GM23248 (cell line): ENCODE results near the gene MYMK. TPM values are rescaled to one million over a fixed set of nuclear protein-coding genes. Genes with fewer than 3 reads are reported as not detected.

Experiments used
- DNase-seq: peaks from one replicate; pipeline ENCODE4 v3.0.0-alpha.2; 2015
- H2AFZ ChIP-seq: fragments of 200-600 bp; sonication (generic); 2 replicates; pipeline ENCODE4 v1.6.1; 2016; ENCODE audit warnings: antibody characterized with exemption
- H3F3A ChIP-seq: fragments of 200-600 bp; sonication (generic); 2 replicates; pipeline ENCODE4 v1.6.1; 2016; ENCODE audit warnings: mild to moderate bottlenecking, antibody characterized with exemption, mixed run types; ENCODE audit not compliant: insufficient read depth
- H3K27ac ChIP-seq: fragments of 200-600 bp; sonication (generic); 2 replicates; pipeline ENCODE4 v1.5.1; 2016; ENCODE audit warnings: mild to moderate bottlenecking
- H3K27me3 ChIP-seq: fragments of 200-600 bp; sonication (generic); replicated peaks from 2 replicates; pipeline ENCODE4 v1.6.1; 2016; ENCODE audit warnings: mild to moderate bottlenecking; ENCODE audit not compliant: insufficient read depth
- H3K36me3 ChIP-seq: fragments of 200-600 bp; sonication (generic); 2 replicates; pipeline ENCODE4 v1.6.1; 2016; ENCODE audit warnings: low read depth, mild to moderate bottlenecking
- H3K4me1 ChIP-seq: fragments of 200-600 bp; sonication (generic); 2 replicates; pipeline ENCODE4 v1.6.1; 2016; ENCODE audit warnings: mild to moderate bottlenecking; ENCODE audit not compliant: insufficient read depth
- H3K4me2 ChIP-seq: fragments of 200-600 bp; sonication (generic); one replicate; pipeline ENCODE4 v1.6.1; 2016; ENCODE audit warnings: mild to moderate bottlenecking; ENCODE audit not compliant: unreplicated experiment
- H3K4me3 ChIP-seq: fragments of 200-600 bp; sonication (generic); 2 replicates; pipeline ENCODE4 v1.5.1; 2016; ENCODE audit warnings: mild to moderate bottlenecking
- H3K79me2 ChIP-seq: fragments of 200-600 bp; sonication (generic); 2 replicates; pipeline ENCODE4 v1.6.1; 2016; ENCODE audit warnings: mild to moderate bottlenecking; ENCODE audit not compliant: insufficient read depth
- H3K9ac ChIP-seq: fragments of 200-600 bp; sonication (generic); 2 replicates; pipeline ENCODE4 v1.6.1; 2016; ENCODE audit warnings: mild to moderate bottlenecking
- H3K9me2 ChIP-seq: fragments of 200-600 bp; sonication (generic); 2 replicates; pipeline ENCODE4 v1.6.1; 2016; ENCODE audit warnings: mixed run types, mild to moderate bottlenecking, moderate library complexity; ENCODE audit not compliant: insufficient read depth
- H3K9me3 ChIP-seq: fragments of 200-600 bp; sonication (generic); one replicate; pipeline ENCODE4 v1.6.1; 2017; ENCODE audit warnings: low read depth
- H4K20me1 ChIP-seq: fragments of 200-600 bp; sonication (generic); 2 replicates; pipeline ENCODE4 v1.6.0; 2016; ENCODE audit not compliant: insufficient read depth
- EZH2 ChIP-seq: fragments of 200-600 bp; sonication (generic); IDR thresholded peaks from 2 replicates; pipeline ENCODE4 v1.6.1; 2018; ENCODE audit warnings: antibody characterized with exemption, mild to moderate bottlenecking; ENCODE audit not compliant: insufficient read depth, poor library complexity, severe bottlenecking
- EZH2phosphoT487 ChIP-seq: fragments of 200-600 bp; sonication (generic); IDR thresholded peaks from 2 replicates; pipeline ENCODE4 v1.6.1; 2018; ENCODE audit warnings: antibody characterized with exemption, moderate library complexity, mild to moderate bottlenecking, low read depth; ENCODE audit not compliant: insufficient read depth
- WGBS, 2 experiments: methylation state at CpG; one replicate each; pipeline ENCODE4 v1.1.6; 2015 to 2017; ENCODE audit warnings: low lambda C conversion rate in 2 of 2, low coverage in 1 of 2; ENCODE audit errors: missing lambda C conversion rate in 2 of 2; 5-methylcytosine and 5-hydroxymethylcytosine counted together
- in situ Hi-C: fragments of 300-500 bp; cut with MboI; formaldehyde crosslinking; loops from 2 replicates; pipeline ENCODE4 v1.15.0; 2020
- polyA plus RNA-seq: library from polyadenylated mRNA; unstranded; fragments of >200 nt; fragmentation: Nextera tagmentation; extraction: Ambion mirVana; gene quantifications from 2 replicates; pipeline ENCODE4 v1.2.1, GENCODE V29; 2016
- total RNA-seq: library from RNA; depleted of rRNA; stranded (reverse); fragments of >200 nt; shearing (Covaris generic); gene quantifications from 2 replicates; pipeline ENCODE4 v1.2.3, GENCODE V29; 2014

MYMK gene
- total and polyA plus RNA-seq, 2 experiments from 2014 or later: not detected

GRCh38 chr9:133470427-133470924, 54.3 kb downstream of the MYMK start:
- Histone ChIP-seq H3K79me2 (no peaks in the 10 kb centered on the region), H3K9me3 (no peaks in the 10 kb centered on the region), H3K4me1 (no peaks in the 10 kb centered on the region), H2AFZ (no peak overlapping the region), H4K20me1 (no peaks in the 10 kb centered on the region), H3K27ac (no peak overlapping the region), H3K36me3 (no peaks in the 10 kb centered on the region), H3K9me2 (no peaks in the 10 kb centered on the region), H3K27me3 (no peaks in the 10 kb centered on the region), H3K9ac (no peak overlapping the region), H3F3A (no peaks in the 10 kb centered on the region; the same call in 1 of the 2 replicates), H3K4me3 (no peak overlapping the region), H3K4me2 (no peak overlapping the region)
- in situ Hi-C loops: no loop called here
- DNase-seq: no peak
- 80% methylated on average over 15 to 16 of the region's 16 CpGs for WGBS, 2 experiments
- TF ChIP-seq EZH2phosphoT487 (no peak), EZH2 (no peak)

- H3K4me2 ChIP-seq: no peak overlapping the region
- no peak overlapping the region for H3K9ac ChIP-seq
- TF ChIP-seq EZH2: no peak
- no peak for TF ChIP-seq EZH2phosphoT487
- no peaks in the 10 kb centered on the region for H3K79me2 ChIP-seq
- 92 to 95% methylated on average over 4 to 6 of the region's 6 CpGs for WGBS, 2 experiments
- DNase-seq: no peak
- no peaks in the 10 kb centered on the region for H3K9me2 ChIP-seq
- in situ Hi-C loops: no loop called here
- no peaks in the 10 kb centered on the region for H3K9me3 ChIP-seq
- no peaks in the 10 kb centered on the region for H4K20me1 ChIP-seq
- no peak overlapping the region for H3K4me3 ChIP-seq
- no peaks in the 10 kb centered on the region for H3K4me1 ChIP-seq
- no peaks in the 10 kb centered on the region; the same call in 1 of the 2 replicates for H3F3A ChIP-seq
- H2AFZ ChIP-seq: no peak overlapping the region
- no peak overlapping the region for H3K27ac ChIP-seq
- no peaks in the 10 kb centered on the region for H3K36me3 ChIP-seq
- H3K27me3 ChIP-seq: no peaks in the 10 kb centered on the region
Measured at GRCh38 chr9:133468777-133469421, 55.9 kb downstream of the MYMK start.

- Histone ChIP-seq H3K9me3 (no peaks in the 10 kb centered on the region), H3K4me2 (no peak overlapping the region), H3K9me2 (no peaks in the 10 kb centered on the region), H3K9ac (no peak overlapping the region), H3K36me3 (no peaks in the 10 kb centered on the region), H3K27me3 (no peaks in the 10 kb centered on the region), H4K20me1 (no peaks in the 10 kb centered on the region), H3K4me3 (no peak overlapping the region), H2AFZ (no peak overlapping the region), H3F3A (no peaks in the 10 kb centered on the region; the same call in 1 of the 2 replicates), H3K79me2 (no peaks in the 10 kb centered on the region), H3K27ac (no peak overlapping the region), H3K4me1 (no peaks in the 10 kb centered on the region)
- WGBS, 2 experiments: 90% methylated on average over 11 of the region's 11 CpGs
- TF ChIP-seq EZH2: no peak
- TF ChIP-seq EZH2phosphoT487: no peak
- in situ Hi-C loops: no loop called here
- DNase-seq: no peak
Measured at GRCh38 chr9:133468374-133468773, 56.4 kb downstream of the MYMK start.

- Histone ChIP-seq H3K9me3 (no peaks in the 10 kb centered on the region), H3K36me3 (no peaks in the 10 kb centered on the region), H3K79me2 (no peaks in the 10 kb centered on the region), H4K20me1 (no peaks in the 10 kb centered on the region), H3K27ac (no peak overlapping the region), H3F3A (no peaks in the 10 kb centered on the region; the same call in 1 of the 2 replicates), H3K9me2 (no peaks in the 10 kb centered on the region), H3K4me1 (no peaks in the 10 kb centered on the region), H3K27me3 (no peaks in the 10 kb centered on the region), H3K4me2 (no peak overlapping the region), H2AFZ (no peak overlapping the region), H3K9ac (no peak overlapping the region), H3K4me3 (no peak overlapping the region)
- no peak for DNase-seq
- 80 to 82% methylated on average over 10 of the region's 10 CpGs for WGBS, 2 experiments
- TF ChIP-seq EZH2 (no peak), EZH2phosphoT487 (no peak)
- in situ Hi-C loops: no loop called here
Measured at GRCh38 chr9:133467101-133467500, 57.7 kb downstream of the MYMK start.
